ENCODE data around the gene PSRC1. TPM values are rescaled to one million over a fixed set of nuclear protein-coding genes. Genes with fewer than 3 reads are reported as not detected.

The PSRC1 gene
- total and polyA plus RNA-seq, 2 experiments from 2014 or later, result 10.1 to 13.7 TPM

DNA sequence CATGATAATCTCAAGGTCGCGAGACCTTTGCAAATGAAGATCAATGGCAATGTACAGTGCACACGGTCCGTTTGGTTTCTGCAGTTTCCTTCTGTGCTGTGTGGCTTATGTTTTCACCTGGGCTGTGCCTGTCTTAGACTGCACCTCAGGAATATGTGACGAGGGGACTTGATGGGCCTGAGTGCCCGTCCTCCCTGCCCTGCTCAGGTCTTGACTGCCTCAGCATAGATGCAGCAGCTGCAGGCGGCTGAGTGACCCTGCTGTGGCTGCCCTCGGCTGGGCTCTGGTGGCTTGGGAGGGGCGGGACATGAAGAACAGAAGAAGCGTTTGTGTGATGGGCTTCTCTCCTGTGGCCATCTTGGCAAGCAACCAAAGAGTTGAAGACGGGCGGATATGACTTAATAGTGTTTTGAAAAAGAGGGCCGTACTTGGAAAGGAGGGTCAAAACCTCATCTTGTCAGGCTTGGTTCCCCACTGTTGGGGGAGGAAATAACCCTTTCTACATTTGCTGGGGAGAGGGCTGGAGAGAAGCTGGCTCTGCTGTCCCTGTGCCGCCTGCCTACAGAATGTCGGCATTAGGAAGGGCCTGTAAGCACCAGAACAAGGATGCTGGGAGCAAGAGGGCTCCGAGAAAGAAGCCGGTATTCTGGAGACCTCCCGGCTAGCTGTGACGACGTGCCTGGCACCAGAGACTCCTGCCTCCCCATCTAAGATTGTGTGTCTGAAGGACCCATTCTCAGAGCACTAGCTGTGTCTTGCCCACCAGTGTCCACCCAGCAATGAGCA is 16.8 kb upstream of the PSRC1 start:
- TF ChIP-seq CTCF (IDR thresholded peaks at IDR 0.05; ENCODE audit: poor library complexity) (no peak), EZH2phosphoT487 (IDR thresholded peaks at IDR 0.05; ENCODE audit: low read depth, severe bottlenecking, unreplicated experiment) (no peak), EZH2 (IDR thresholded peaks at IDR 0.05; ENCODE audit: borderline replicate concordance) (no peak)
- no peak for DNase-seq (ENCODE audit: low spot score)
- H3K79me2 ChIP-seq, result no peaks in the 10 kb centered on the region
- H3K9me2 ChIP-seq (replicated peaks; ENCODE audit: insufficient read depth), result no peaks in the 10 kb centered on the region
- no peaks in the 10 kb centered on the region for H3K9me3 ChIP-seq (ENCODE audit: low read depth)
- no peaks in the 10 kb centered on the region for H3K27me3 ChIP-seq
- WGBS (ENCODE audit: low lambda C conversion rate, missing lambda C conversion rate), result 83% methylated on average over 20 of the region's 20 CpGs
- H3K27ac ChIP-seq, result peak overlapping the region; percentile 56
- peaks cover 16% of the 10 kb centered on the region for H3K4me1 ChIP-seq (ENCODE audit: insufficient read depth)
- no peaks in the 10 kb centered on the region for H4K20me1 ChIP-seq (ENCODE audit: insufficient read depth, poor library complexity, severe bottlenecking)
- H3K36me3 ChIP-seq (replicated peaks; ENCODE audit: insufficient read depth, low read depth), result no peaks in the 10 kb centered on the region
- peak overlapping the region; percentile 9 for H3K4me2 ChIP-seq
- H3K4me3 ChIP-seq, result no peak overlapping the region
- no peak overlapping the region for H2AFZ ChIP-seq

- WGBS (ENCODE audit: low lambda C conversion rate, missing lambda C conversion rate), result 27% methylated on average over 11 of the region's 11 CpGs
- Histone ChIP-seq H4K20me1 (ENCODE audit: insufficient read depth, poor library complexity, severe bottlenecking) (no peaks in the 10 kb centered on the region), H3K4me1 (ENCODE audit: insufficient read depth) (peaks cover 16% of the 10 kb centered on the region), H3K4me2 (peak overlapping the region; percentile 9), H3K4me3 (no peak overlapping the region), H3K27ac (peak overlapping the region; percentile 56), H3K36me3 (replicated peaks; ENCODE audit: insufficient read depth, low read depth) (no peaks in the 10 kb centered on the region), H3K27me3 (no peaks in the 10 kb centered on the region), H3K9me3 (ENCODE audit: low read depth) (no peaks in the 10 kb centered on the region), H3K79me2 (no peaks in the 10 kb centered on the region), H2AFZ (no peak overlapping the region), H3K9me2 (replicated peaks; ENCODE audit: insufficient read depth) (no peaks in the 10 kb centered on the region)
- no peak for TF ChIP-seq EZH2 (IDR thresholded peaks at IDR 0.05; ENCODE audit: borderline replicate concordance)
- TF ChIP-seq EZH2phosphoT487 (IDR thresholded peaks at IDR 0.05; ENCODE audit: low read depth, severe bottlenecking, unreplicated experiment), result no peak
- TF ChIP-seq CTCF (IDR thresholded peaks at IDR 0.05; ENCODE audit: poor library complexity), result no peak
- peak; percentile 35 for DNase-seq (ENCODE audit: low spot score)
Measured at GRCh38 chr1:109298666-109299557, 16.0 kb upstream of the PSRC1 start.

DNA sequence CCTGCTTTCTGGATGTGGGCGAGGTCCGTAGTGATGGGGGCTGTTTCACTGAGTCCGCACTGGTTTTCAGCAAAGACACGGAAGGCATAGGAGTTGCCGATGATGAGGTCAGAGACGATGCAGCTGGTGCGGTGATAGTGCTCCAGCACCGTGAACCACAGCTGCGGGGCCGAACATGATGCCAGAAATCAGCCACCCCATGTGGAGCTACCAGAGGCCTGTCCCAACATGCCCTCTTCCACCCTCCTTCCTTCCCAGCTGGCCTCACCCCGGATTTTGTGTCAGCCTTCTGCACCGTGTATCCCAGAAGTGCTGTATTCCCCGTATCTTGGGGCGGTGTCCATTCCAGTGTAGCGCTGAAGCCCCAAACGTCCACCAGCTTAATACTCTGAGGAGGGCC is 13.8 kb upstream of the PSRC1 start:
- Histone ChIP-seq H3K4me3 (no peak overlapping the region), H3K4me1 (ENCODE audit: insufficient read depth) (peaks cover 16% of the 10 kb centered on the region), H3K36me3 (replicated peaks; ENCODE audit: insufficient read depth, low read depth) (no peaks in the 10 kb centered on the region), H3K27ac (no peak overlapping the region), H3K27me3 (no peaks in the 10 kb centered on the region), H3K79me2 (no peaks in the 10 kb centered on the region), H3K9me3 (ENCODE audit: low read depth) (no peaks in the 10 kb centered on the region), H2AFZ (no peak overlapping the region), H3K9me2 (replicated peaks; ENCODE audit: insufficient read depth) (no peaks in the 10 kb centered on the region), H4K20me1 (ENCODE audit: insufficient read depth, poor library complexity, severe bottlenecking) (no peaks in the 10 kb centered on the region), H3K4me2 (no peak overlapping the region)
- no peak for DNase-seq (ENCODE audit: low spot score)
- 97% methylated on average over 16 of the region's 16 CpGs for WGBS (ENCODE audit: low lambda C conversion rate, missing lambda C conversion rate)
- no peak for TF ChIP-seq EZH2phosphoT487 (IDR thresholded peaks at IDR 0.05; ENCODE audit: low read depth, severe bottlenecking, unreplicated experiment)
- TF ChIP-seq EZH2 (IDR thresholded peaks at IDR 0.05; ENCODE audit: borderline replicate concordance), result no peak
- TF ChIP-seq CTCF (IDR thresholded peaks at IDR 0.05; ENCODE audit: poor library complexity), result no peak
